ENCODE data around the gene CFTR. TPM values are rescaled to one million over a fixed set of nuclear protein-coding genes. Genes with fewer than 3 reads are reported as not detected.

CFTR gene
- total and polyA plus RNA-seq, 9 of the 15 experiments (the other 6 are each of a cell fraction or from before 2014, with no cell fraction given): 0.20 TPM; not detected in 8

DNA sequence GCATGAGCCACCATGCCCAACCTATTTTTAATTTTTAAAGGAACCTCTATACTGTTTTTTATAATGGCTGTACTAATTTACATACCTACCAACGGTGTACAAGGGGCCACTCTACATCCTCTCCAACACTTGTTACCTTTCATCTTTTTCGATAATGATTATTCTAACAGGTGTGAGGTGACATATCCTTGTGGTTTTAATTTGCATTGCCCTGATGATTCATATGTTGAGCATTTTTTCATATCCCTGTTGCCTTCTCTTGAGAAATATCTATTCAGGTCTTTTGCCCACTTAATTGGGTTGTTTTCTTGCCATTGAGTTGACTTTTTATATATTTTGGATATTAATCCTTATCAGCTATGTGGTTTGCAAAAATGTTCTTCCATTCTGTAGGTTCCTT, 226.4 kb downstream of the CFTR start:
- in situ Hi-C loops (cut with MboI) (no loop called here), intact Hi-C loops (cut with micrococcal nuclease) (no loop called here)
- DNase-seq (ENCODE audit: extremely low read depth in 1 of 4, low spot score in 3 of 4) (no peak), FAIRE-seq (no peak), ATAC-seq (no peak)
- Histone ChIP-seq H3K4me3 (no peak overlapping the region), H3K4me2 (ENCODE audit: insufficient read depth, low read length) (no peak overlapping the region), H3K27ac (ENCODE audit: extremely low read depth, low read depth, low read length) (no peak overlapping the region), H3K36me3 (ENCODE audit: control insufficient read depth, insufficient read depth, low read length) (no peaks in the 10 kb centered on the region), H3K79me2 (ENCODE audit: control insufficient read depth, insufficient read depth, low read length) (no peaks in the 10 kb centered on the region), H3K9me1 (ENCODE audit: control insufficient read depth, insufficient read depth, low read length) (no peaks in the 10 kb centered on the region), H3K4me1 (replicated peaks in 1 of 2; ENCODE audit: control insufficient read depth in 2 of 2, insufficient read depth in 2 of 2, low read length in 2 of 2) (no peaks in the 10 kb centered on the region), H4K20me1 (replicated peaks; ENCODE audit: control insufficient read depth, insufficient read depth, low read length) (no peaks in the 10 kb centered on the region), H3K27me3 (ENCODE audit: control insufficient read depth in 2 of 2, insufficient read depth in 2 of 2, low read length in 2 of 2) (no peaks in the 10 kb centered on the region), H3K9me3 (replicated peaks; ENCODE audit: control insufficient read depth, insufficient read depth, low read depth, low read length) (no peaks in the 10 kb centered on the region), H3K9ac (ENCODE audit: insufficient read depth in 1 of 2, low read depth in 2 of 2, low read length in 2 of 2) (no peak overlapping the region), H2AFZ (ENCODE audit: low read depth, low read length) (no peak overlapping the region)
- CTCF ChIA-PET (ENCODE audit: low intra/inter-chr PET ratio): no interaction called here
- 0% methylated on average over 2 of the region's 2 CpGs for WGBS (ENCODE audit: insufficient coverage, low coverage, missing lambda C conversion rate)
- BruUV-seq (replicated peaks): no TSS peak
- POLR2A ChIA-PET: interaction anchor here (0.8 kb wide), 1 partner anchor 29 kb away, joined by 3 read pairs; no protein-coding TSS in a partner anchor
- TF ChIP-seq ZC3H11A (IDR thresholded peaks at IDR 0.05; ENCODE audit: low read depth, low read length) (no peak), KLF6 (CRISPR knock-in tag; IDR thresholded peaks at IDR 0.05; ENCODE audit: borderline replicate concordance) (no peak), CEBPG (CRISPR knock-in tag; IDR thresholded peaks at IDR 0.05) (no peak), CEBPG (tag; conservative IDR thresholded peaks at IDR 0.05 in 1 of 2, IDR thresholded peaks at IDR 0.05 in 1 of 2) (no peak), RBFOX2 (IDR thresholded peaks at IDR 0.05; ENCODE audit: low read depth, low read length) (no peak), DPF2 (IDR thresholded peaks at IDR 0.05) (no peak), CXXC5 (CRISPR knock-in tag; IDR thresholded peaks at IDR 0.05) (no peak), GATAD2B (IDR thresholded peaks at IDR 0.05; ENCODE audit: borderline replicate concordance) (no peak), CTBP1 (IDR thresholded peaks at IDR 0.05; ENCODE audit: borderline replicate concordance) (no peak), PYGO2 (tag; IDR thresholded peaks at IDR 0.05) (no peak), ARID3A (IDR thresholded peaks at IDR 0.05; ENCODE audit: borderline replicate concordance, low read depth, low read length) (no peak), CBX3 (IDR thresholded peaks at IDR 0.05; ENCODE audit: borderline replicate concordance in 1 of 2, low read length in 2 of 2) (no peak), SMARCC2 (IDR thresholded peaks at IDR 0.05; ENCODE audit: low read depth) (no peak), GTF2E2 (tag; IDR thresholded peaks at IDR 0.05) (no peak)
- TF ChIP-seq, protein P1, sequence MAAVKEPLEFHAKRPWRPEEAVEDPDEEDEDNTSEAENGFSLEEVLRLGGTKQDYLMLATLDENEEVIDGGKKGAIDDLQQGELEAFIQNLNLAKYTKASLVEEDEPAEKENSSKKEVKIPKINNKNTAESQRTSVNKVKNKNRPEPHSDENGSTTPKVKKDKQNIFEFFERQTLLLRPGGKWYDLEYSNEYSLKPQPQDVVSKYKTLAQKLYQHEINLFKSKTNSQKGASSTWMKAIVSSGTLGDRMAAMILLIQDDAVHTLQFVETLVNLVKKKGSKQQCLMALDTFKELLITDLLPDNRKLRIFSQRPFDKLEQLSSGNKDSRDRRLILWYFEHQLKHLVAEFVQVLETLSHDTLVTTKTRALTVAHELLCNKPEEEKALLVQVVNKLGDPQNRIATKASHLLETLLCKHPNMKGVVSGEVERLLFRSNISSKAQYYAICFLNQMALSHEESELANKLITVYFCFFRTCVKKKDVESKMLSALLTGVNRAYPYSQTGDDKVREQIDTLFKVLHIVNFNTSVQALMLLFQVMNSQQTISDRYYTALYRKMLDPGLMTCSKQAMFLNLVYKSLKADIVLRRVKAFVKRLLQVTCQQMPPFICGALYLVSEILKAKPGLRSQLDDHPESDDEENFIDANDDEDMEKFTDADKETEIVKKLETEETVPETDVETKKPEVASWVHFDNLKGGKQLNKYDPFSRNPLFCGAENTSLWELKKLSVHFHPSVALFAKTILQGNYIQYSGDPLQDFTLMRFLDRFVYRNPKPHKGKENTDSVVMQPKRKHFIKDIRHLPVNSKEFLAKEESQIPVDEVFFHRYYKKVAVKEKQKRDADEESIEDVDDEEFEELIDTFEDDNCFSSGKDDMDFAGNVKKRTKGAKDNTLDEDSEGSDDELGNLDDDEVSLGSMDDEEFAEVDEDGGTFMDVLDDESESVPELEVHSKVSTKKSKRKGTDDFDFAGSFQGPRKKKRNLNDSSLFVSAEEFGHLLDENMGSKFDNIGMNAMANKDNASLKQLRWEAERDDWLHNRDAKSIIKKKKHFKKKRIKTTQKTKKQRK (IDR thresholded peaks at IDR 0.05; ENCODE audit: borderline replicate concordance, low read depth, low read length): no peak
- TF ChIP-seq, protein P2, sequence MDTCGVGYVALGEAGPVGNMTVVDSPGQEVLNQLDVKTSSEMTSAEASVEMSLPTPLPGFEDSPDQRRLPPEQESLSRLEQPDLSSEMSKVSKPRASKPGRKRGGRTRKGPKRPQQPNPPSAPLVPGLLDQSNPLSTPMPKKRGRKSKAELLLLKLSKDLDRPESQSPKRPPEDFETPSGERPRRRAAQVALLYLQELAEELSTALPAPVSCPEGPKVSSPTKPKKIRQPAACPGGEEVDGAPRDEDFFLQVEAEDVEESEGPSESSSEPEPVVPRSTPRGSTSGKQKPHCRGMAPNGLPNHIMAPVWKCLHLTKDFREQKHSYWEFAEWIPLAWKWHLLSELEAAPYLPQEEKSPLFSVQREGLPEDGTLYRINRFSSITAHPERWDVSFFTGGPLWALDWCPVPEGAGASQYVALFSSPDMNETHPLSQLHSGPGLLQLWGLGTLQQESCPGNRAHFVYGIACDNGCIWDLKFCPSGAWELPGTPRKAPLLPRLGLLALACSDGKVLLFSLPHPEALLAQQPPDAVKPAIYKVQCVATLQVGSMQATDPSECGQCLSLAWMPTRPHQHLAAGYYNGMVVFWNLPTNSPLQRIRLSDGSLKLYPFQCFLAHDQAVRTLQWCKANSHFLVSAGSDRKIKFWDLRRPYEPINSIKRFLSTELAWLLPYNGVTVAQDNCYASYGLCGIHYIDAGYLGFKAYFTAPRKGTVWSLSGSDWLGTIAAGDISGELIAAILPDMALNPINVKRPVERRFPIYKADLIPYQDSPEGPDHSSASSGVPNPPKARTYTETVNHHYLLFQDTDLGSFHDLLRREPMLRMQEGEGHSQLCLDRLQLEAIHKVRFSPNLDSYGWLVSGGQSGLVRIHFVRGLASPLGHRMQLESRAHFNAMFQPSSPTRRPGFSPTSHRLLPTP (IDR thresholded peaks at IDR 0.05; ENCODE audit: borderline replicate concordance, extremely low read depth, insufficient read length): no peak
